ENCODE measurements around the gene SCRG1. TPM values are rescaled to one million over a fixed set of nuclear protein-coding genes. Genes with fewer than 3 reads are reported as not detected.

Gene SCRG1
- under 1 TPM; 0.06 to 0.64 TPM for total RNA-seq
- under 1 TPM; 0.06 to 0.20 TPM for polyA plus RNA-seq
- long read RNA-seq, donor 1 = 0 reads
- long read RNA-seq, donor 2 = 0 reads
- long read RNA-seq, donor 3 = 0 reads
- long read RNA-seq, donor 4, full-length matches to known transcripts = 1 of 1 reads
- long read RNA-seq, donor 4, partial matches to known transcripts = 0 of 1 reads
- long read RNA-seq, donor 4, other reads (novel, unspliced or antisense) = 0 of 1 reads
- long read RNA-seq, donor 5, full-length matches to known transcripts = 1 of 1 reads
- long read RNA-seq, donor 5, partial matches to known transcripts = 0 of 1 reads
- long read RNA-seq, donor 5, other reads (novel, unspliced or antisense) = 0 of 1 reads

DNA sequence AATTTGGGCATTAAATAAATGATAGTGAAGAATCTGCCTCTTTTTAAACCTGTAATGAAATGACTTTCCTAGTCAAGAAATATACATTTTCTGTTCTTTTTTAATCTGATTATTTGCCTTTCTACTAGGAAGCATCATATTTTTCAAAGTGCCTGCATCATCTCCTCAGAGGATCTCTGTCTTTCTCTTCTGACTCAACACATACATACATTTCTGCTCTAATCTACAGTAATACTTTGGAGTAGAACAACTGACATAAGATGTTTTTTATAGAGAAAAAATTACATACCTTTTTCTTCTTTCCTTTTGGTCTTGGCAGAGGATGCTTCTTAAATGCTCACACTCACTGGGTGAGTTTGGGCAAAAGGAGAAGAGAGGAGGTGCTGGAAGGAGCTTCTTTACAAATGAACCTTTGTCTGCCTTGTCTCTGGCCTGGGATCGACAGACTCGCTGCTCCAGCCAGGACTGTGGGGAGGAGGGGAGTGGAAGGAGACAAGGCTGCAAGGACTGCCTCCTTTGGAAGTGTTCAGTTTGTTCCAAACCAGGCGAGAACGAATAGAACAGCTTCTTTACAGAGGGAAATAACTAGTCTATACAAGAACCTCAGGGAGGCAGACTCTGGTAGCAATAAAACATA lies at the start of gene SCRG1:
TSS of gene SCRG1 (minus strand) at position 338 of the 637 bp plus-strand sequence. CDS start 7,702 bp downstream, outside the sequence.
- Histone ChIP-seq H3K9ac (ENCODE audit: insufficient read depth in 1 of 2, low read length in 2 of 2) (no peak within 1 kb of the TSS), H3K9me3 (ENCODE audit: control insufficient read depth in 4 of 4, insufficient read depth in 3 of 4, low read length in 3 of 4) (no peaks in the 10 kb centered on the region), H3K4me1 (ENCODE audit: control insufficient read depth in 5 of 5, insufficient read depth in 5 of 5, low read length in 5 of 5) (no peaks in the 10 kb centered on the region), H3K27ac (ENCODE audit: low read depth in 1 of 2, low read length in 1 of 2) (no peak within 1 kb of the TSS), H3K27me3 (ENCODE audit: control insufficient read depth in 3 of 3, insufficient read depth in 3 of 3, low read length in 2 of 3) (no peaks in the 10 kb centered on the region), H3K4me3 (no peak within 1 kb of the TSS), H3K36me3 (ENCODE audit: control insufficient read depth in 4 of 4, insufficient read depth in 4 of 4, low read length in 4 of 4) (peaks cover 0 to 3% (median 1%) of the 10 kb centered on the region in 4 donors)
- DNase-seq (peak; percentile 18 to 54 (median 23)), ATAC-seq (ENCODE audit: insufficient read depth, low FRiP score) (no peak)
- WGBS, 2 donors = 72 to 79% methylated on average over 4 of the region's 4 CpGs
- TF ChIP-seq, protein P1, sequence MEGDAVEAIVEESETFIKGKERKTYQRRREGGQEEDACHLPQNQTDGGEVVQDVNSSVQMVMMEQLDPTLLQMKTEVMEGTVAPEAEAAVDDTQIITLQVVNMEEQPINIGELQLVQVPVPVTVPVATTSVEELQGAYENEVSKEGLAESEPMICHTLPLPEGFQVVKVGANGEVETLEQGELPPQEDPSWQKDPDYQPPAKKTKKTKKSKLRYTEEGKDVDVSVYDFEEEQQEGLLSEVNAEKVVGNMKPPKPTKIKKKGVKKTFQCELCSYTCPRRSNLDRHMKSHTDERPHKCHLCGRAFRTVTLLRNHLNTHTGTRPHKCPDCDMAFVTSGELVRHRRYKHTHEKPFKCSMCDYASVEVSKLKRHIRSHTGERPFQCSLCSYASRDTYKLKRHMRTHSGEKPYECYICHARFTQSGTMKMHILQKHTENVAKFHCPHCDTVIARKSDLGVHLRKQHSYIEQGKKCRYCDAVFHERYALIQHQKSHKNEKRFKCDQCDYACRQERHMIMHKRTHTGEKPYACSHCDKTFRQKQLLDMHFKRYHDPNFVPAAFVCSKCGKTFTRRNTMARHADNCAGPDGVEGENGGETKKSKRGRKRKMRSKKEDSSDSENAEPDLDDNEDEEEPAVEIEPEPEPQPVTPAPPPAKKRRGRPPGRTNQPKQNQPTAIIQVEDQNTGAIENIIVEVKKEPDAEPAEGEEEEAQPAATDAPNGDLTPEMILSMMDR (IDR thresholded peaks at IDR 0.05; ENCODE audit: control extremely low read depth, extremely low read depth) = no peak

DNA sequence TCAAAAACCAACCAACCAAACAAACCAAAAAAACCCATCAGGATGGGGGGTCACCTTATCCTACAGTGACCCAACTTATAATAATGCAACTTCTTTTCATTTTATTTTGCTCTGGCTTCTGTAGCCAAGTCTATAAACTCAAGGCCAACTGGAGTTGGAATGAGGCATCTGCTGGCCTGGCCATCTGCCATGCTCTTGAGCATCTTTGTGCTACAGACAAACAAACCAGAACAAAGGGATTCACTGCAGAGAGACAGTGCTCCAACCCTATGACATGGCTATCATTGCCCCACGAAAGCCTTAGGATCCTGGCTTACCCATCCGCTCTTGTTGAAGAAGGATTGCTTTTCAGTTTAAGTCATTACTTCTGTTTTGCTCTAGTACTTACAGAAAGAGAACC lies 49.2 kb upstream of the SCRG1 start:
- DNase-seq (peak; percentile 32 to 56 (median 53)), ATAC-seq (ENCODE audit: insufficient read depth, low FRiP score) (no peak)
- no peaks in the 10 kb centered on the region for H3K9me3 ChIP-seq (ENCODE audit: control insufficient read depth in 4 of 4, insufficient read depth in 3 of 4, low read length in 3 of 4)
- WGBS, 2 donors = 82 to 94% methylated on average over 2 of the region's 2 CpGs
- no peak overlapping the region for H3K4me3 ChIP-seq
- H3K9ac ChIP-seq (ENCODE audit: insufficient read depth in 1 of 2, low read length in 2 of 2) = no peak overlapping the region
- H3K4me1 ChIP-seq (ENCODE audit: control insufficient read depth in 5 of 5, insufficient read depth in 5 of 5, low read length in 5 of 5) = peaks cover 0 to 10% (median 0%) of the 10 kb centered on the region in 5 donors
- TF ChIP-seq, protein P1 (IDR thresholded peaks at IDR 0.05; ENCODE audit: control extremely low read depth, extremely low read depth) = no peak
- no peak overlapping the region for H3K27ac ChIP-seq (ENCODE audit: low read depth in 1 of 2, low read length in 1 of 2)
- no peaks in the 10 kb centered on the region for H3K27me3 ChIP-seq (ENCODE audit: control insufficient read depth in 3 of 3, insufficient read depth in 3 of 3, low read length in 2 of 3)
- H3K36me3 ChIP-seq (ENCODE audit: control insufficient read depth in 4 of 4, insufficient read depth in 4 of 4, low read length in 4 of 4) = no peaks in the 10 kb centered on the region

DNA sequence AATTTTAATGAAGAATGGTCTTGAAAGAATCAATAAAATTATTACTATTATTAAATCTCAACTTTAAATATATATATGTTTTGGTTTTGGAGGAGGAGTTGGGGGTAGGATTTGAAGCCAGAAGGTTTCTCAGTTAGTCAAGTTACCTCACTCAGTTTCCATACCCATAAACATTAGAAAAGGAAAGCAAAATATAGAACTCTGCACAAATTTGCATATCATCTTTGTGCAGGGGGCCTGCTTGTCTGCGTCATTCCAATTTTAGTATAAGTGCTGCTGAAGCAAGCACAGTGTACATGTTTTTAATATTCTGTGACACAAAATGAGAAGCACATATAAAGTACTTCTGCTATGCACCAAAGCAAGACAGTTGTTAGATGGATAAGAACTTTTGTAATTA lies 47.5 kb upstream of the SCRG1 start:
- WGBS, 2 donors = 92 to 100% methylated on average over 1 of the region's 1 CpG
- no peak for DNase-seq
- Histone ChIP-seq H3K27ac (ENCODE audit: low read depth in 1 of 2, low read length in 1 of 2) (no peak overlapping the region), H3K9ac (ENCODE audit: insufficient read depth in 1 of 2, low read length in 2 of 2) (no peak overlapping the region), H3K36me3 (ENCODE audit: control insufficient read depth in 4 of 4, insufficient read depth in 4 of 4, low read length in 4 of 4) (no peaks in the 10 kb centered on the region), H3K4me3 (no peak overlapping the region), H3K9me3 (ENCODE audit: control insufficient read depth in 4 of 4, insufficient read depth in 3 of 4, low read length in 3 of 4) (no peaks in the 10 kb centered on the region), H3K27me3 (ENCODE audit: control insufficient read depth in 3 of 3, insufficient read depth in 3 of 3, low read length in 2 of 3) (no peaks in the 10 kb centered on the region), H3K4me1 (ENCODE audit: control insufficient read depth in 5 of 5, insufficient read depth in 5 of 5, low read length in 5 of 5) (peaks cover 0 to 10% (median 0%) of the 10 kb centered on the region in 5 donors)
- TF ChIP-seq, protein P1 (IDR thresholded peaks at IDR 0.05; ENCODE audit: control extremely low read depth, extremely low read depth) = no peak
- ATAC-seq (ENCODE audit: insufficient read depth, low FRiP score) = no peak

All from lung (tissue), 16 donors.